ENCODE results near the gene BBS9.
"Not testable (repeated sequence)": the region's sequence is repeated elsewhere in the genome, so short reads cannot be mapped to it uniquely, and the experiment has no call there.

The BBS9 gene

DNA sequence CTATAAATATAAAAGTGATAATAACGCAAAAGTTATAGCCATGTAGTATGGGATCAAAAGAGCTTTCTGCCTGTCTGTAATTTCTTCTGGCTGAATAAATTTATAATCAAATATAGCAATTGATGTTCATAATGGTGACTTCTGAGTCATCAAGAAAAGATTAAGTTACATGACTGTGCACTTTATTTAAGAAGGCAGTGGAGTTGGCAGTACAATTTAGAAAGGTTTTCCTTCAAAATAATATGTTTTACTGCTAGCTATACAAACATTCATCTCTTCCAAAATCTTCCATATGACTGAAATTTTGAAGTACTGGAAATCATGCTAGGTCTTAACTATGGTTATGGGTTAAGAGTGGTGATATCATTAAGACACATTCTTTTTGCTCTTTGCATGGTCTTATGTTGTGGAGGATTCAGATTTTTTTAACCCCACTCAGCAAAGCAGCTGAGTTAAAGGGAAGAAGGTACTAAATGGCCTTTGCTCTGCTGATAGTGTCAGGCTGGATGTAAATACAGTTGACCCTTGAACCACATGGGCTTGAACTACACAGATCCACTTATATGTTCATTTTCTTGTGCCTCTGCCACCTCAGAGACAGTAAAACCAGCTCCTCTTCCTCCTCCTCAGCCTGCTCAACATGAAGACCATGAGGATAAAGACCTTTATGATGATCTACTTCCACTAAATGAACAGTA, 323.6 kb downstream of the BBS9 start:
- DNase-seq = no peak

DNA sequence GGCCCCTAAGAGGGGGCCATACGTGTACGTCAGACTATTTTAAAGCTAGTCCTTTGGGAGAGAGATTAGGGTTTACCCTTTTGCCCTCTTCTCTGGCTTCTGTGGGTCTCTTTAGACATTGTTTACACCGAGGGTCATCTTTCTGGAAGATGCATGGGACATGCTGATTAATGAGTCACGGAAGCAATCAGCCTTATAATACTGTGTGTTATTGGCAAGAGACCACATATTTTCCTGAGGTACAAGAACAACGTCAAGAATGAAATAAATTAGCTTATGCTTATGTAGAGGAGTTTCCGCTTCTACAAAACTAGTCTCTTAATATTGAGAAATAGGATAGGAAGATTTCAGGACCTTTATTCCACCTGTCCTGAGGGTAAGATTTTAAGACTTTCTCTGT, 327.7 kb downstream of the BBS9 start:
- no peak for DNase-seq

DNA sequence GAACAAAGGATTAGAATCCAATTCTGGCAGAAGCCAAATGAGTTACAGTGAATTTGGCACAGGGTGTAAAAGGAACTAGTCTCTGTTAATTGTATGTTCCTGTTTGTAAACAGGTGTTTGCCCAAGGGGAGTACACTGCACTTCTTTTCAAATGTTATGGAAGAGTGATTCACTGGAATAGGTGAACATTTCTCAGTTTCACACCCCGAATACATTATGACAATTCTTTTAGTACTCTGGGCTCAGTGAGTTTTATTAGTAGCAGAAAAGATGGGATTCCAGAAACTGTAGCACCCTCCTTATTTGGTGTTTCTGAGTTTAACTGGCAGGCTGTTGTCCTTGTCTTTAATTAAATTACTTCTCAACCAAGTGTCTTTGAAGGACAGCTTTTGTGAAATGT, 329.2 kb downstream of the BBS9 start:
- DNase-seq = no peak

DNA sequence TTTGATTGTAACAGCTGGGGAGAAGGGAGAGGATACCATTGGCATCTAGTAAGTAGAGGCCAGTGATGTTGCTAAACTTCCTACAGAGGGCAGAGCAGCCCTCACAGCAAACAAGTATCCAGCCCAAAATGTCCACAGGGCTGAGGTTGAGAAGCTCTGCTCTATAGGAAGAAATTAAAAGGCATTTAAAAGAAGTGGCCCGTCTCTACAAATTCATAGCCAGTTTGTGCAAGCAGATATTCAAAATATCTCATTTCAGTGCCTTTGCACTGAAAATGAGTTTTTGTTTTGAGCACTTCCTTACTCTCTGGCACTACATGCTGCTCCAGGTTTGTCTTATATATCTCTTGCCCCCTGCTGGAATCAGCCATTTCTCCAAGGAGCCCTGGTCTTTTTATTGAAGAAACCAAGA, 330.0 kb downstream of the BBS9 start:
- DNase-seq = no peak

DNA sequence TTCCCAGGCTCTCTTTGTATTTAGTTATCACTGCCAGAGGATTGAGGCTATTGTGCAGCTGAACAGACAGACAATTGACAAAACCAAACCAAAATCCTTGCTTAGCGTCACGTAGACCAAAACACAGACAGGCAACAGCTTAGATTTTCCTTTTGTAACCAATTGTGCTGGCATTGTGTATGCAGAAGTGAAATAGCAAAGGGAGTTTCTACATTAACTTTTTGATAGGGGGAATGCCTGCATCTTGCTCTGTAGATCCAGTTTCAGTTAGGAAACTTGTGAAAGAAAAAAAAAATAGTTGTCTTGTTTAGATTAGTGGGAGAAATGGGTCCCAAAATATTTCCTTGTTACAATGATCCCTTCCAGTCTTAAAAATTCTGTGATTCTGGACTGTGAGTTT, 333.8 kb downstream of the BBS9 start:
- no peak for DNase-seq

DNA sequence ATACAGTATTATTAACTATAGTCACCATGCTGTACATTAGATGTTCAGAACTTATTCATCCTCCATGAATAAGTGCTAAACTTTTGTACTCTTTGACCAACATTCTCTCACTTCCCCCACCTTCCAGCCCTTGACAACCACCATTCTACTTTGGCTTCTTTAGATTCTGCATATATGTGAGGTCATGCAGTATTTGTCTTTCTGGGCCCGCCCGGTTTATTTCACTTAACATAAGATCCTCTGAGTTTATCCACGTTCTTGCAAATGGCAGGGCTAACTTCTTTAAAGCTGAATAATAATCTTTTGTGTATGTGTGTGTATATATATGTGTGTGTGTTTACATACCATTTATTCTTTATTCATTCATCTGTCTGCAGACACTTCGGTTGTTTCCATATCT, 336.8 kb downstream of the BBS9 start:
- DNase-seq = no peak

DNA sequence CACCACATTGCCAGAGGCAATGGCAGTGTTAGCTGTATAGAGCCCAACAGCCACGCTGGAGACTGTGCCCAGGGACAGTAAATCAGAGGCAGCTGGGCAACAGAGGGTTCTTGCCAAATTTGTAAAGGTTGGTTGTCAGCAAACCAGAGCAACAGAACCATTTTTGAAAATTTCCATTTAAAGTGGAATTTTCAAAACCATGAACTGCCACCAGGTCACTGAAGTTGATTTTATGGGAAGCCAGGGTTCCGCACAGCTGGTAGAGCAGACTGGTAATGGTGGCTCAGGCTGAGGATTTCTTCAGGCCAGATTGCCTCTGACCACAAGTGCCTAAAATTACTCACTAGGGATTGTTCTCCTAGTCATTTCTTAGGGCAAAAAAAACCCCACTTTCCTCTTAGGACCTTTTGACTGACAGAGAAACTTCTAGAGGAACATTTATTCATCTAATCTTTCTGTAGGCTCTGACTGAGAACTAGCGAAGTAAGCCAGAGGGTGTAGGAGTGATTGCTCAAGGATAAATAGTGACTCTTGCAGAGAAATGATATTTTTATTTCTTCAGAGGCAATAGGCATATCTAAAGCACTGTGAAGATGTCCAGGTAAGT, 342.4 kb downstream of the BBS9 start:
- DNase-seq = no peak

DNA sequence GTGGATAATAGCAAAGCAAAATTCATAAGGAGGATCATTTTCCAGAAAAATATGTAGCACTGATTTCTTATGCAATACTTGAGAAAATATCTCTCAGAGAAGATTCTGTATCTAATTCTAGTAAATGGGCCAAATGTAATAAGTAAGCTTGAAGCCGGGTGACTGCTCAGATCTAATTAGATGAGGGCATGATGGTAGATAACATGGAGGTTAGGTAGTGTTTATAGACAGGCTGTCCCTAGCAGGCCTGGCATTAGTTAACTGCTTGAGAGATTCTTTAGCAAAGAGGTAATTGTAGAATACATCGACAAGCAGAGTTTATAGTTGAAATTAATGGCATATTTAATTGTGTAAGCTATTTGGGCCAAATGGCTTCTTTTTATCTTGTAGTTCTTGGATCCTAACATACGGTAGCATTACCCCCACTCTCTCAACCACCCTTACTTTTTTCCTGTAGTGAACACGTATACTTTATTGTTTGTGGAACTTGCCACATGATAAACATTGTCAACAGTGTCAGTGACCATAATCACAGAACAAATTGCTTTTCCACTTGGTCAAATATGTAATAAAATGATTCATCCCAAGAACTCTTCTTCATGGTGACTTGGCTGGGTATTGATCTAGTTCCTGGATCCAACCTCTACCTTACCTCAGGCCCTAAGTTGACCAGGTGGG, 343.1 kb downstream of the BBS9 start:
- DNase-seq = no peak

DNA sequence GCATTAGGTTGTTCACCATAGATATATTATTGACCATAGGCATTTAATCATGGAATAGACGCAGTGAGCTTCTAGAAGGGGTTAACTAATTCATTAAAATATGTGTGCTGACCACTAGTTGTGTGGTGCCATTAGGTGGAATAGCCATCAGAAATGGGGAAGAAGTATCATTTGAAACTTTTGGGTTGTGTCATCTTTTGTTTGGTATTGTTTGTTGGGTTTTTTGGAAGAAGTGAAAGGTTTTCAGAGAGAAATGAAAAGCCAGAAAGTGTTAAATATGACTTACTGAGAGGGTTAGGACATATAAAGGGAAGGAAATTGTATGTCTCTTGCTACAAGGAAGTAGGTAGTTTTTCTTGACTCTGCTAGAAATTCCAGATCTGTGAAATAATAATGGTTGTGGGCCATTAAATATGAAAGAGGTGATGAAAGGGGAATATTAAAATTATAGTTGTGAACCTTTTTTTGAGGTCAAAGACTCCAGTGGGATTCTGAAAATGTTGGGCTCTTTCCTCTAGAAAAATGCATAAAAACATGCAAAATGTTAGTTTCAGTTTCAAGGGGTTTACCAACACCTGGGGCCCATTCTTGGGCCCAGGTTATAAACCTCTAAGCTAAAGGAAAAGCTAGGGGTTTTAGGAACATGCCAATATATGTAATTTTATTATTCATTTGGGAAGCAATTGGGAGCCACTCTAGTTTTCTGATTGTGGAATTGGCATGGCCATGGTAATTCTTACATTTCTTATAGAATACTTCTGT, 348.5 kb downstream of the BBS9 start:
- no peak for DNase-seq

DNA sequence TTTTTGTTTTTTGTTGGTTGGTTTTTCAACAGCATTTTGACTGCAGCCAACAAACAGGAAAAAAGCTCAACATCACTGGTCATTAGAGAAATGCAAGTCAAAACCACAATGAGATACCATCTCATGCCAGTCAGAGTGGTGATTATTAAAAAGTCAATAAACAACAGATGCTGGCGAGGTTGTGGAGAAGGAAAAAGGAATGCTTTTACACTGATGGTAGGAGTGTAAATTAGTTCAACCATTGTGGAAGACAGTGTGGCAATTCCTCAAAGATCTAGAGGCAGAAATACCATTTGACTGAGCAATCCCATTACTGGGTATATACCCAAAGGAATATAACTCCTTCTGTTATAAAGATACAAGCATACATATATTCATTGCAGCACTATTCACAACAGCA, 355.1 kb downstream of the BBS9 start:
- not testable (repeated sequence) for DNase-seq

DNA sequence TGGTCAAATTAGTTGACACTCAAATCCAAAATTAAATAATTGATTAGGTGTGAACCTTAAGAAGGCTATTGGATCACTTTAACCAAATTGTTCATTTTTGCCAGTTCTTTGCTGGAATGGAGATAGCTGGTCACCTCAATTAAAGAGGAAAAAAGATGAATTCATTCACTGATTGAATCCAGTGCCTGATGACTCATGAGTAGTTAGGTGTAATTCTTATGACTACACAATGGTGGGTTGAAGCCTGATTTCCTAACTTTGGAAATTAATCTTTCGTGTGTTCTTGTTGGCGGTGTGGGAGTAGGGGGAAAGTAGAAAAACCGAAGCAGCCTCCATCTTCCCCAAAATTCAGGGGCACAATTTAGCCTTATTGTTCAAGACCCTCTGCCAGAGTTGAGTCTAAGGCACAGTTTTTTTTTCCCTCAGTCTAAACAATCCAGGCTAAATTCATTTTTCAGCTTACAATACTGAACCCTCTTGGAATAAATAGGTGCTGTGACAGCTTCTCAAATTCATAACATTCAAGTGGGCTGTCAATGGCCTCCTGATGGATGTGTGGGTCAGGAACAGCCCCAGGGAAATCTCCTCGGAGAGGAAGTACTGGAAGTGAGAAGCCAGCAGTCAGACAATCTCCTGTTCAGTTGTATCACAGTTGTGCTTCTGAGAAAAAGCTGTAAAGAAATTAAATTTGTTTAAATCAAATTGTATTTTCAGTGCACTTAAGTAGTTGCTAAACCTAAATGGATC, 356.6 kb downstream of the BBS9 start:
- DNase-seq = no peak

DNA sequence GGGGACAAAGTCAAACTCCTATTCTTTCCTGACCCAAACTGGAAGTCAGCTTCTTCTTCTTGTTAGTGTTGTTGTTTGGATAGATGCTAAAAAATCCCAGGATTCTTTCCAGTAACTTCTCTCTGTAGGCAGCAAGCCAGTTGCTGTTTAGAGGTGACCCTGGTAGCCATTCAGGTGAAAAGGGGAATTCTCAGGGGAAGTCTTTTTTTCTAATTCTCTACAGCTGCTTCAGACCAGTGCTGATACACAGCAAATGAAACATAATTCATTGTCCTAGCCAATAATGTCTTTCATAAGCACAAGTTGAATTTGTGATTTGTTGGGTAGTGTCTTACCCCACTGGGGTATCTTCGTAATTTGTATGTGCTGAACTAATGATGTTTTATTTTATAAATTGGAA, 357.3 kb downstream of the BBS9 start:
- DNase-seq = no peak

DNA sequence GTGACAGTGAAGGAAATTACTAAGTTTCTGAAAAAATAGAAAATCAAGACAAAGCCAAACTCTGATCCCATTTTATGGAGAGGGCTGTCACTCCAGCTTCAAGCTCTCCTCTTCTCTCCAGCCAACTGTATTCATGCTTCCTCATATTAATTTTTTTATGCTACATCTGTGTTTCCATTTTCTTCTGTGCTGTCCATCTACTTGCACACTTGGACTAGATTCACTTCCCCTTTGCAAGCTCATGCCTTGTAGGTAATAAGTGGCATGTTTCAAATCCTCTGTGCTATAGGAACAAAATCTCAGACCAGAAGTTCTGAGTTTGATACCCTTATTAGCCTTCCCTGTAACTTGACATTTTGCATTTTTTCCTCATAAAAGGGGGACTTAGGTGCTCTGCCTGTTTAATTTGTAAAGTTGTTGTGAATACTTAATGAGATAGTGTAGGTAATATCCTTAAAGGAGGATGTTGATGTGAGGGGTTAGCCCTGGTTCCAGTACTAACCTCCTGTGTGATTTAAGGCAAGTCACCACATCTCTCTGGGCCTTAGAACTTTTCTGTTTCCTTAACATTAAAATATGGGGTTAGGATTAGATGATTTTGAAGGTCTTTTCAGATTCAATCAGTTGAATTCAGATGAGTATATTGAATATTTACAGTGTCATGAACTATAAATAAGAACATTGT, 358.8 kb downstream of the BBS9 start:
- no peak for DNase-seq

DNA sequence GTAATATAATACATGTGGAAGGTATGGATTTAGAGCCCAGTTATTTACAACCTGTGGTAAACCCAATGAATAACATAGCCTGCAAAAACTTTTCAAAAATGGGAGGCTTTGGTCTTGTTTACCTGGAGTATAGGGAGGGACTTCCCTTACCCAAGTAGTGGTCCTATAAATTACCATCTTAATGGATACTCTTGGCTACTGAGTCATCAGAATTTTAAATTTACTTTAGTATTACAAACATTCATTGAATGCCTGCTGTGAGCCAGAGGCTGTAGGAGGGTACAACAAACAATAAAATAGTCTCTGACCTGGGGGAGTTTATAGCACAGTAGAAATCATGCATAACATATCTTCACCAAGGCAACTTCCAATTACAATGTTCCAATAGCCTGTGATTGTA, 365.1 kb downstream of the BBS9 start:
- no peak for DNase-seq

DNA sequence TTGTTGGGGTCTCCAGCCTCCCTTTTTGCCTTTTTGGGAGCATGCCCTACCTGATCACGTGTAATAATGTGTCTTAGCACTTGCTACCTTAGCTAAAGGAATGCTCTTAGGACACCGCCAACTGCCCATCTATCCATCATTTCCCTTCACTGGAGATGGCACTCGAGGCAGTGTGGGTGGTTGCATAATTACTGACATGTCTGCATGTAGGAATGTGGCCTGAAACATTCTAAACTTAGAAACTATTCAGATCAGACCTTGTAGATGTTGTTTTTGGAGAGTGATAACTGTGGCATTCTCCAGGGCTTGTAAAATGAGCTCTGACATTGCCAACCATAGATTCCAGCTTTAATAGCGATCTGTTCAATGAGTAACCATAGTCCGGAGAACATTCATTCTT, 365.8 kb downstream of the BBS9 start:
- DNase-seq = no peak

DNA sequence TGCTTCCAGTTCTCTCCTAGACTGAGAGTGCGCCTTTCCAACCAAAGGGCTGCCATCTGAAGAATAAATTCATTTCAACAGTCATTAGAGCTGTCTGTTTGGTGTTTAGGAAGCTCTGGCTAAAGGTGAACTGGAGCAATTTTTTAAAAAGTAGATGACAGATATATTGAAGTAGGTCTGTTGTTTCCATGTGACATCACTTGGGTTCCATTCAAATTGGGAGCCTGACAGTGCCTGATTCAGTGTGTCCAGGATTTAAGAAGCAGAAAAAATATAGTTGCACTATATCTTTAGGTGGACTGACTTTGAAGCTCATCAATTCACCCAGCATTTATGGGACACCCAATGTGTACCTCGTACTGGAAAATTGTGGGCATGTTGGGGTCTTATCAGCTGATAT, 367.7 kb downstream of the BBS9 start:
- no peak for DNase-seq

DNA sequence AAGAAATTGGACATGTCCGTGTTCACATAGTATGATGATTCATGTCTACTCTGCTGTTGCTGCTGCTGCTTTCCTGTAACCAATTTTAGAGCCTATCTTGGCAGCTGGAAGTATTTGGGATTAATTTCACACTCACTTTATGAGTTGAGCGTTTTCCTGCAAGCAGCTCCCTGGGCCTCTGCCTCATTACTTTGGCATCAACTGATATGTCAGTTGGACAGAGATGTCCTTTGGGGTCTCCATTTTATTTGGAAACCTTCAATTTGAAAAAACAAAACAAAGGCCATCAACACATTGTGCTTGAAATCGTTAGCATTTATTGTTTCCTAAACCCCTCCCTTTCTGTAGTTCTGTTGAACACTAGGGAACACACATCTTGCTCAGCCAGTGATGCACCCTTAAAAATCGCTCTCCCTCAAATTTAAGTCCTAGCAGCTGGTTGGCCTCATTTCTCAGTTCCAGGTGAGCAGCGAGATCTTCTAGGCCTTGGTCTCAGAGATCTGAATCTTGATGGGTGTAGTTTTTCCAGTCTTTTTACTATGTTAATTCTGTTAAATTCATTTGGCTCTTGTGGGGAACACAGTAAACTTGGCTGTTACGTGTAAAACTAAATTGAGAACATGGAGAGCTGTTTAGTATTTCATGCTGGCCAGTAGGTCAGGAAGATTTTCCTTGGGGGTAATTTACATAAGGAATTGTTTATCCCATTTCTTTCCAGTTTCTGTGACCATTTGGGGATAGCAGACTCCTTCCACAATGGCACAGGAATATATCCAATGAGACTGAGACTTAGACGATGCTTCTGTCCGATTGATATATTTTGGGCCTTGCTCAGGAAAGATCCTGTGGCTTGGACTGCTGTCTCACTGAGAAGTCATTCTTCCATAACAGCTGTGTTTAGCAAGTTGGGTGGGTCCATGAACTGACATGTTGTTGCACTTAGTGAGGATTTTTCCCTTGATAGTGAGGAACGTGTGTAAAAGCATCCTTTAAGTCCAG, 371.6 kb downstream of the BBS9 start:
- DNase-seq = no peak

DNA sequence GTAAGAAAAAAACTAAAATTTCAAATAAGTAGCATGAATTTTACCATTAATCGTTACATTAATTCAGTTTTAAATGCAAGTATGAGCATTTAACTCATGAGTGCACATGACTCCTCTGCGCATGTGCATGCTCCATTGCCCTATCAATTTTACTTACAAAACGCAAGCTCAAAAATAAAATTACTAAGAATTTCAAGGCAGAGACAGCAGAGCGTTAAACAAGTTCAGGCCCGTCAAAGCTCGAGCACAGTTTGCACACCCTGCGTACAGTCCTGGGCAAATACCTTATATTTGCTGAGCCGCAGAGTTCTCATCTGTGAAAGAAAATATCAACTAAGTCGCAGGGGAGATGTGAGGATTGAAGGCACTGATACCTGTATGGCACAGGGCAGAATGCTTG, 373.6 kb downstream of the BBS9 start:
- no peak for DNase-seq

DNA sequence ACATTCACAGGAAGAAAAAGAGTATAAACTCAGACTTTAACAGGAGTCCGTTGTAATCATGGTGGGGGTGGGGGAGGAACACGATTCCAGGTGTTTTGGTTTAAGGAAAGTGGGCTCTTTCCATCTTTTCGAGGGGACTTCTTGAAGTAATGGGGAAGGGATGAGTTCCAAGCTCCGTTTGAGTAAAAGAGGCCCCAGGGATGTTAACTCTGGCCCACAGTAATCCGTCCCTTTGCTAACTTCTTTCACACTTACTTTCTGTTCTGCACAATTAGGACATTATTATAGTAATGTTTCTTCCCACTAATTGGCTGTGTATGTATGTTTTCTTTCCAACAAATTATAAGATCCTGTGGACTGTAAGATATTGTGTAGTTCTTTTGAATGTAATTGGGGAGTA, 374.4 kb downstream of the BBS9 start:
- no peak for DNase-seq

DNA sequence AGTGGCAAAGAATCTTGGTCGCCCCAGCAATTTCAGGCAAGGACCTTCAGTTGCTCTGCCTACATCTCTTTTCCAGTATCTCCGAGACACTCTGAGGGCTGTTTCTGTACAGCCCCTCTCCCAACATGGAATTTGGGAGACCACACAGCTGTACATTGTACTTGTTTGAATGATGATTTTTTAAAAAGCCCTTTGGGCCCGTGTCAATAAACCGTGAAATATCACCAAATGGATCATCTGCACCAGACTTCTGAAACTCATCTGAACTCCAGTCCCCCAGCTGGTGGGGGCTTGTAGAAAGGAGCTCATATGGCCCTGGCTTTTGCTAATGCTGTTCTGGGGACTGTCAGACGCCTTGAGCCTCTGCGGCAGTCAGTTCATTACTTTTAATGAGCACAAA, 374.9 kb downstream of the BBS9 start:
- no peak for DNase-seq

DNA sequence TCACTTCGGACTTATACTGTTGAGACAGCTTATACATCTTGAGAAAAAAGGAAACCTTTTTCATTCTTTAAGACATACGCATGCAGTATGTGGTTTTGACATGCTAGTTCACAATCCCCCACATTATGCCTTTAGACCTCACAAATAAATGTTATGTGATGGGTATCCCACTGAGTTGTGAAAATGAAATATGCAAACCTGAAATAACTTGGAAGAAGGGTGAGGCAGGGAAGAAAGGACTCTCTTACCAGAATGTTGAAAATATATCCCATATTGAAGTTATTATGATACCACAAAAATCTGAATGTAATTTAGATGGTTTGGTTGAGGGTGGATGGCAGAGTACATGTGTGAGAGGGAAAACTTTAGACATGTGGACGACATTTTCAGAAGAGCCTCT, 379.8 kb downstream of the BBS9 start:
- DNase-seq = no peak
